ENCODE data around the gene SMIM24.

DNA sequence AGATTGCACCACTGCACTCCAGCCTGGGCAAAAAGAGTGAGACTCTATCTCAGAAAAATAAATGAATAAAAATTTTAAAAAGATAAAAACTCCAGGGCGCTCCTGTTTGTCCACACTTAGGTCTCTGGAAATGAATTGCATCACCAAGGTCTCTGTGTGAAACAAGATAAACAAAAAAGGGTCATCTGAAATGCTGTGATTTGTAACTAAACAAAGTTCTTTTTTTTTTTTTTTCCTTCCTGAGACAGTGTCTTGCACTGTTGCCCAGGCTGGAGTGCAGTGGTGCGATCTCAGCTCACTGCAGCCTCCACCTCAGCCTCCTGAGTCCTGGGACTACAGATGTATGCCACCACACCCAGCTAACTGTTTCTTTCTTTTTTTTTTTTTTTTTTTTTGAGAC lies 37.3 kb upstream of the SMIM24 start:
- TF ChIP-seq, protein P1, sequence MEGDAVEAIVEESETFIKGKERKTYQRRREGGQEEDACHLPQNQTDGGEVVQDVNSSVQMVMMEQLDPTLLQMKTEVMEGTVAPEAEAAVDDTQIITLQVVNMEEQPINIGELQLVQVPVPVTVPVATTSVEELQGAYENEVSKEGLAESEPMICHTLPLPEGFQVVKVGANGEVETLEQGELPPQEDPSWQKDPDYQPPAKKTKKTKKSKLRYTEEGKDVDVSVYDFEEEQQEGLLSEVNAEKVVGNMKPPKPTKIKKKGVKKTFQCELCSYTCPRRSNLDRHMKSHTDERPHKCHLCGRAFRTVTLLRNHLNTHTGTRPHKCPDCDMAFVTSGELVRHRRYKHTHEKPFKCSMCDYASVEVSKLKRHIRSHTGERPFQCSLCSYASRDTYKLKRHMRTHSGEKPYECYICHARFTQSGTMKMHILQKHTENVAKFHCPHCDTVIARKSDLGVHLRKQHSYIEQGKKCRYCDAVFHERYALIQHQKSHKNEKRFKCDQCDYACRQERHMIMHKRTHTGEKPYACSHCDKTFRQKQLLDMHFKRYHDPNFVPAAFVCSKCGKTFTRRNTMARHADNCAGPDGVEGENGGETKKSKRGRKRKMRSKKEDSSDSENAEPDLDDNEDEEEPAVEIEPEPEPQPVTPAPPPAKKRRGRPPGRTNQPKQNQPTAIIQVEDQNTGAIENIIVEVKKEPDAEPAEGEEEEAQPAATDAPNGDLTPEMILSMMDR (IDR thresholded peaks at IDR 0.05 in 4 of 5, conservative IDR thresholded peaks at IDR 0.05 in 1 of 5) = no peak
- no peak for TF ChIP-seq POLR2A (IDR thresholded peaks at IDR 0.05)

Data from gastrocnemius medialis (tissue), 4 donors.